ENCODE results near the gene STX7.

The STX7 gene

GRCh38 chr6:132512638-132513632 is at the start of gene STX7:
STX7 (minus strand) TSS chr6:132513116; CDS start chr6:132503530, 9,586 bp downstream.
- Histone ChIP-seq H3K36me3 (ENCODE audit: control insufficient read depth in 2 of 2, insufficient read depth in 1 of 2, low read length in 2 of 2) (peaks cover 5% of the 10 kb centered on the region in 2 experiments; a peak in 2 of 3 replicates), H3K4me3 (ENCODE audit: low read depth, low read length) (peak within 1 kb of the TSS; percentile 85), H3K4me1 (ENCODE audit: control insufficient read depth, insufficient read depth, low read length) (peaks cover 5% of the 10 kb centered on the region), H3K27ac (ENCODE audit: extremely low read depth, low read depth, low read length) (peak within 1 kb of the TSS; percentile 6; the same call in 1 of the 2 replicates), H3K9me3 (ENCODE audit: control insufficient read depth, insufficient read depth, low read depth, low read length) (no peaks in the 10 kb centered on the region)
- CTCF ChIA-PET = interaction anchor here (0.6 to 1.3 kb wide), 6 partner anchors 14 to 563 kb away, joined by 3 to 12 read pairs (median 6); no protein-coding TSS in a partner anchor
- POLR2A ChIA-PET = interaction anchor here (0.6 to 1.7 kb wide), 13 partner anchors 11 to 563 kb away, joined by 3 to 13 read pairs (median 4); partner anchors contain the start of genes CCN2, RPS12, SLC18B1 and TAAR9
- TF ChIP-seq PBX3 (CRISPR knock-in tag; IDR thresholded peaks at IDR 0.05) (peak; percentile 97), ZNF48 (tag by site-specific recombination; IDR thresholded peaks at IDR 0.05) (no peak), ZBTB17 (tag by site-specific recombination; IDR thresholded peaks at IDR 0.05) (peak; percentile 66), ZNF292 (tag by site-specific recombination; IDR thresholded peaks at IDR 0.05; ENCODE audit: borderline replicate concordance, low read depth) (no peak), MZF1 (tag by site-specific recombination; IDR thresholded peaks at IDR 0.05; ENCODE audit: borderline replicate concordance) (peak; percentile 23; the same call in 1 of the 2 replicates), ZNF600 (tag by site-specific recombination; IDR thresholded peaks at IDR 0.05) (peak; percentile 73), KLF9 (tag by site-specific recombination; IDR thresholded peaks at IDR 0.05; ENCODE audit: low read depth) (peak; percentile 78), KLF16 (tag by site-specific recombination; IDR thresholded peaks at IDR 0.05) (peak; percentile 54; the same call in 1 of the 2 replicates), KLF1 (tag by site-specific recombination; IDR thresholded peaks at IDR 0.05) (peak; percentile 95), GLI4 (tag by site-specific recombination; IDR thresholded peaks at IDR 0.05) (no peak), ZNF148 (tag by site-specific recombination; IDR thresholded peaks at IDR 0.05; ENCODE audit: borderline replicate concordance) (no peak), ZFP41 (tag by site-specific recombination; IDR thresholded peaks at IDR 0.05; ENCODE audit: borderline replicate concordance) (no peak), TRIM28 (IDR thresholded peaks at IDR 0.05; ENCODE audit: borderline replicate concordance, low read length) (0 out of 2 replicates have a peak, but pooled peaks have one; percentile 26), ZNF335 (tag by site-specific recombination; conservative IDR thresholded peaks at IDR 0.05) (peak; percentile 84), EGR2 (tag by site-specific recombination; IDR thresholded peaks at IDR 0.05; ENCODE audit: low read depth) (peak; percentile 86), ZNF138 (tag by site-specific recombination; IDR thresholded peaks at IDR 0.05; ENCODE audit: borderline replicate concordance) (no peak), SP2 (tag by site-specific recombination; IDR thresholded peaks at IDR 0.05) (peak; percentile 86), BCL6B (tag by site-specific recombination; IDR thresholded peaks at IDR 0.05) (peak; percentile 89), ZBTB10 (tag by site-specific recombination; IDR thresholded peaks at IDR 0.05) (peak; percentile 12; the same call in 1 of the 2 replicates), ZNF529 (tag by site-specific recombination; IDR thresholded peaks at IDR 0.05; ENCODE audit: insufficient replicate concordance) (no peak), ZNF580 (tag by site-specific recombination; IDR thresholded peaks at IDR 0.05) (0 out of 2 replicates have a peak, but pooled peaks have one; percentile 24), GLIS2 (tag by site-specific recombination; IDR thresholded peaks at IDR 0.05) (peak; percentile 54; the same call in 1 of the 2 replicates), ZNF561 (tag by site-specific recombination; IDR thresholded peaks at IDR 0.05; ENCODE audit: borderline replicate concordance) (peak; percentile 93; the same call in 1 of the 2 replicates), ZBTB6 (tag by site-specific recombination; IDR thresholded peaks at IDR 0.05) (peak; percentile 77), ZNF10 (tag by site-specific recombination; IDR thresholded peaks at IDR 0.05) (0 out of 2 replicates have a peak, but pooled peaks have one; percentile 10)
